Measurements from ENCODE around the gene RAB40B. TPM values are rescaled to one million over a fixed set of nuclear protein-coding genes. Genes with fewer than 3 reads are reported as not detected.
A peak's percentile ranks its signal among the peaks of the same experiment; 100 is the strongest.

The RAB40B gene
- total and polyA plus RNA-seq, 2 of the 13 experiments (the other 11 are each of a cell fraction or from before 2014, with no cell fraction given), result 6.2 to 6.5 TPM

DNA sequence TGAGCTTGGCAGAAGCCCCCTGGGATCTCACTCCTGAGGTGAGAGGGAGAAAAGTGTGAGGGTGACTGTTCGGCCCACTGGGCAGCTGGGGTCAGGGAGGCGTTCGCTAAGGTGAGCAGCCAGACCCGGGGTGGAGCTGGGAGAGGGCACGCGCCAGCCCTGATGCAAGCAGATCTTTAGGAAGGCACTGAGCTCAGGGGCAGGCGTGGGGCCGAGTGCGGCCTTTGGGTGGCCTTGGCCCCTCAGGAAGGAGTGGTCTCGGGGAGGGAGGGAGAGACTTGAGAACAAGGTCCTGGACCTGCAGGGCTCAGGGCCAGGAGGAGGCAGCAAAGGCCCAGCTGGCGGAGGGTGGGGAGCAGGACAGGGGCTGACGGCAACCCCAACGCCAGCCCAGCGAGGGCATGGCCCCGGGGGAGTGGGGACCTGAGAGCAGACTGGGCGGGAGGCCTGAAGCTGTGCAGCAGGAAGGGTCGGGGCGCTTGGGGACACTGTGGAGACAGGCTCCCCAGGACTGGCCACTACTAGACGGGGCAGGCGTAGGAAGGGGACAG, 35.7 kb downstream of the RAB40B start:
- WGBS (ENCODE audit: low lambda C conversion rate), result 73% methylated on average over 20 of the region's 20 CpGs
- Histone ChIP-seq H3K36me3 (replicated peaks in 1 of 2; ENCODE audit: control insufficient read depth in 1 of 2, insufficient read depth in 2 of 2, low read length in 2 of 2) (no peaks in the 10 kb centered on the region), H3K4me3 (replicated peaks in 1 of 3; ENCODE audit: insufficient read depth in 1 of 3, low read depth in 2 of 3, low read length in 3 of 3) (no peak overlapping the region), H3K9ac (ENCODE audit: insufficient read depth, low read depth, low read length) (no peak overlapping the region), H4K20me1 (ENCODE audit: insufficient read depth, low read length) (no peaks in the 10 kb centered on the region), H3K4me2 (ENCODE audit: low read depth, low read length) (no peak overlapping the region), H3K9me3 (ENCODE audit: low read length) (no peaks in the 10 kb centered on the region), H3K79me2 (ENCODE audit: insufficient read depth, low read length) (no peaks in the 10 kb centered on the region), H3K27ac (ENCODE audit: extremely low read length, insufficient read depth, low read length) (no peak overlapping the region), H3K27me3 (ENCODE audit: control insufficient read depth in 1 of 2, insufficient read depth in 2 of 2, low read length in 2 of 2) (no peaks in the 10 kb centered on the region), H2AFZ (ENCODE audit: low read length) (no peak overlapping the region), H3K4me1 (ENCODE audit: insufficient read depth, low read length) (no peaks in the 10 kb centered on the region)
- intact Hi-C loops (cut with micrococcal nuclease; ENCODE audit: unreplicated experiment) (no loop called here), in situ Hi-C loops (cut with HindIII; ENCODE audit: extremely low pct_ligation_motif_present, low pct_unique_long_range_greater_than_20kb) (no loop called here)
- BruUV-seq (replicated peaks), result no TSS peak
- no peak for DNase-seq (ENCODE audit: low spot score)
- ChIA-PET POLR2A (no interaction called here), CTCF (ENCODE audit: low intra/inter-chr PET ratio, low total read pairs) (no interaction called here)
- no peak for TF ChIP-seq AKAP8 (CRISPR knock-in tag; IDR thresholded peaks at IDR 0.05)
- TF ChIP-seq STAG1 (CRISPR knock-in tag; IDR thresholded peaks at IDR 0.05), result peak; percentile 11; the same call in 1 of the 2 replicates
- TF ChIP-seq, protein P1, sequence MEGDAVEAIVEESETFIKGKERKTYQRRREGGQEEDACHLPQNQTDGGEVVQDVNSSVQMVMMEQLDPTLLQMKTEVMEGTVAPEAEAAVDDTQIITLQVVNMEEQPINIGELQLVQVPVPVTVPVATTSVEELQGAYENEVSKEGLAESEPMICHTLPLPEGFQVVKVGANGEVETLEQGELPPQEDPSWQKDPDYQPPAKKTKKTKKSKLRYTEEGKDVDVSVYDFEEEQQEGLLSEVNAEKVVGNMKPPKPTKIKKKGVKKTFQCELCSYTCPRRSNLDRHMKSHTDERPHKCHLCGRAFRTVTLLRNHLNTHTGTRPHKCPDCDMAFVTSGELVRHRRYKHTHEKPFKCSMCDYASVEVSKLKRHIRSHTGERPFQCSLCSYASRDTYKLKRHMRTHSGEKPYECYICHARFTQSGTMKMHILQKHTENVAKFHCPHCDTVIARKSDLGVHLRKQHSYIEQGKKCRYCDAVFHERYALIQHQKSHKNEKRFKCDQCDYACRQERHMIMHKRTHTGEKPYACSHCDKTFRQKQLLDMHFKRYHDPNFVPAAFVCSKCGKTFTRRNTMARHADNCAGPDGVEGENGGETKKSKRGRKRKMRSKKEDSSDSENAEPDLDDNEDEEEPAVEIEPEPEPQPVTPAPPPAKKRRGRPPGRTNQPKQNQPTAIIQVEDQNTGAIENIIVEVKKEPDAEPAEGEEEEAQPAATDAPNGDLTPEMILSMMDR (CRISPR knock-in tag; IDR thresholded peaks at IDR 0.05), result 0 out of 2 replicates have a peak, but pooled peaks have one; percentile 20
- no peak for TF ChIP-seq MATR3 (CRISPR knock-in tag; IDR thresholded peaks at IDR 0.05)
- ATAC-seq, result no peak; the same call in none of the 3 replicates
- no peak for FAIRE-seq

DNA sequence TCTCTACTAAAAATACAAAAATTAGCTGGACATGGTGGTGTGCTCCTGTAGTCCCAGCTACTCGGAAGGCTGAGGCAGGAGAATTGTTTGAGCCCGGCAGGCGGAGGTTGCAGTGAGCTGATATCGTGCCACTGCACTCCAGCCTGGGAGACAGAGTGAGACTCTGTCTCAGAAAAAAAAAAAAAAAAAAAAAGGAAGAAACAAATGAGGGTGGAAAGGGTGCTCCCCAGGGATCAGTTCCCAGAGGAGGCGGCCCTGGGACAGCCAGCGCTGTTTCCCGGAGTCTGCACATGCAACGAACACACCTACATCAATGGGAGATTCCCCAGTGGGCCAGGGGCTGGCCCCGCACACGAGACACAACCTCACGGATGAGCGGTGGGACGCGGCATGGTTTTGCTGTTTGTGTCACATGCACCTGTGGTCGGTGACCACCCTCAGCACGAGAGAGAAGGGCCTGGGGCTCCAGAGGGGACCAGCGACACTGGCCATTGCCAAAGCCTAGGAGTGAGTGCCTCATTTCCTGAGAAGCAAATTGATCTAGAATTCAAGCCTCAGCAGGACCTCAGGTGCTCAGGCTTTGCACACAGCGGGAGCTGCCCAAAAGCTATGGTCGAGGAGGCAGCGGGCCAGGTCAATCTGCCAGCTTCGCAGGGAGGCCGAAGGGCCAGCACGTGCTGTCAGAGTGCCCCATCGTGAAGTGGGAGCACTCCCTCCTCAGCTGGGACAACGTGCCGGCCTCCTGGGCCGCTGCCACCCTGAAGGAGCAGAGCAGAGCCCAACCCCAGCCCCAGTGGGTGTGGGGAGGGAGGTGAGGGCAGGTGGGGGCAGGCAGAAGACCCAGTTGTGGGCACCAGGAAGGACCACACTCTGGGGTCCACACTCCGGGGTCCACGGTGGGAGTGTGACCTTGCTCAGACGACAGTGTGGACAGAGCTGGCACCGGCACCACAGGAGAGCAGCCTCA, 36.5 kb downstream of the RAB40B start:
- no peak overlapping the region for H3K27ac ChIP-seq (ENCODE audit: extremely low read length, insufficient read depth, low read length)
- no peaks in the 10 kb centered on the region for H3K79me2 ChIP-seq (ENCODE audit: insufficient read depth, low read length)
- FAIRE-seq (no peak), DNase-seq (ENCODE audit: low spot score) (no peak), ATAC-seq (no peak)
- TF ChIP-seq, protein P2, sequence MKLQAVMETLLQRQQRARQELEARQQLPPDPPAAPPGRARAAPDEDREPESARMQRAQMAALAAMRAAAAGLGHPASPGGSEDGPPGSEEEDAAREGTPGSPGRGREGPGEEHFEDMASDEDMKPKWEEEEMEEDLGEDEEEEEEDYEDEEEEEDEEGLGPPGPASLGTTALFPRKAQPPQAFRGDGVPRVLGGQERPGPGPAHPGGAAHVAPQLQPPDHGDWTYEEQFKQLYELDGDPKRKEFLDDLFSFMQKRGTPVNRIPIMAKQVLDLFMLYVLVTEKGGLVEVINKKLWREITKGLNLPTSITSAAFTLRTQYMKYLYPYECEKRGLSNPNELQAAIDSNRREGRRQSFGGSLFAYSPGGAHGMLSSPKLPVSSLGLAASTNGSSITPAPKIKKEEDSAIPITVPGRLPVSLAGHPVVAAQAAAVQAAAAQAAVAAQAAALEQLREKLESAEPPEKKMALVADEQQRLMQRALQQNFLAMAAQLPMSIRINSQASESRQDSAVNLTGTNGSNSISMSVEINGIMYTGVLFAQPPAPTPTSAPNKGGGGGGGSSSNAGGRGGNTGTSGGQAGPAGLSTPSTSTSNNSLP (IDR thresholded peaks at IDR 0.05; ENCODE audit: low read depth, low read length), result no peak
- peak; percentile 78 for TF ChIP-seq ZNF263 (CRISPR knock-in tag; IDR thresholded peaks at IDR 0.05)
- TF ChIP-seq, protein P3, sequence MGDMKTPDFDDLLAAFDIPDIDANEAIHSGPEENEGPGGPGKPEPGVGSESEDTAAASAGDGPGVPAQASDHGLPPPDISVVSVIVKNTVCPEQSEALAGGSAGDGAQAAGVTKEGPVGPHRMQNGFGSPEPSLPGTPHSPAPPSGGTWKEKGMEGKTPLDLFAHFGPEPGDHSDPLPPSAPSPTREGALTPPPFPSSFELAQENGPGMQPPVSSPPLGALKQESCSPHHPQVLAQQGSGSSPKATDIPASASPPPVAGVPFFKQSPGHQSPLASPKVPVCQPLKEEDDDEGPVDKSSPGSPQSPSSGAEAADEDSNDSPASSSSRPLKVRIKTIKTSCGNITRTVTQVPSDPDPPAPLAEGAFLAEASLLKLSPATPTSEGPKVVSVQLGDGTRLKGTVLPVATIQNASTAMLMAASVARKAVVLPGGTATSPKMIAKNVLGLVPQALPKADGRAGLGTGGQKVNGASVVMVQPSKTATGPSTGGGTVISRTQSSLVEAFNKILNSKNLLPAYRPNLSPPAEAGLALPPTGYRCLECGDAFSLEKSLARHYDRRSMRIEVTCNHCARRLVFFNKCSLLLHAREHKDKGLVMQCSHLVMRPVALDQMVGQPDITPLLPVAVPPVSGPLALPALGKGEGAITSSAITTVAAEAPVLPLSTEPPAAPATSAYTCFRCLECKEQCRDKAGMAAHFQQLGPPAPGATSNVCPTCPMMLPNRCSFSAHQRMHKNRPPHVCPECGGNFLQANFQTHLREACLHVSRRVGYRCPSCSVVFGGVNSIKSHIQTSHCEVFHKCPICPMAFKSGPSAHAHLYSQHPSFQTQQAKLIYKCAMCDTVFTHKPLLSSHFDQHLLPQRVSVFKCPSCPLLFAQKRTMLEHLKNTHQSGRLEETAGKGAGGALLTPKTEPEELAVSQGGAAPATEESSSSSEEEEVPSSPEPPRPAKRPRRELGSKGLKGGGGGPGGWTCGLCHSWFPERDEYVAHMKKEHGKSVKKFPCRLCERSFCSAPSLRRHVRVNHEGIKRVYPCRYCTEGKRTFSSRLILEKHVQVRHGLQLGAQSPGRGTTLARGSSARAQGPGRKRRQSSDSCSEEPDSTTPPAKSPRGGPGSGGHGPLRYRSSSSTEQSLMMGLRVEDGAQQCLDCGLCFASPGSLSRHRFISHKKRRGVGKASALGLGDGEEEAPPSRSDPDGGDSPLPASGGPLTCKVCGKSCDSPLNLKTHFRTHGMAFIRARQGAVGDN (CRISPR knock-in tag; IDR thresholded peaks at IDR 0.05), result peak; percentile 9; the same call in 1 of the 2 replicates
- H3K27me3 ChIP-seq (ENCODE audit: control insufficient read depth in 1 of 2, insufficient read depth in 2 of 2, low read length in 2 of 2), result no peaks in the 10 kb centered on the region
- no peak overlapping the region for H2AFZ ChIP-seq (ENCODE audit: low read length)
- ChIA-PET POLR2A (no interaction called here), CTCF (ENCODE audit: low intra/inter-chr PET ratio, low total read pairs) (no interaction called here)
- intact Hi-C loops (cut with micrococcal nuclease; ENCODE audit: unreplicated experiment), result no loop called here
- no peaks in the 10 kb centered on the region for H3K36me3 ChIP-seq (replicated peaks in 1 of 2; ENCODE audit: control insufficient read depth in 1 of 2, insufficient read depth in 2 of 2, low read length in 2 of 2)
- no peak overlapping the region for H3K4me3 ChIP-seq (replicated peaks in 1 of 3; ENCODE audit: insufficient read depth in 1 of 3, low read depth in 2 of 3, low read length in 3 of 3)
- no peak overlapping the region for H3K9ac ChIP-seq (ENCODE audit: insufficient read depth, low read depth, low read length)
- 83% methylated on average over 31 of the region's 31 CpGs for WGBS (ENCODE audit: low lambda C conversion rate)
- H4K20me1 ChIP-seq (ENCODE audit: insufficient read depth, low read length), result no peaks in the 10 kb centered on the region
- BruUV-seq (replicated peaks), result no TSS peak
- H3K4me1 ChIP-seq (ENCODE audit: insufficient read depth, low read length), result no peaks in the 10 kb centered on the region
- no peaks in the 10 kb centered on the region for H3K9me3 ChIP-seq (ENCODE audit: low read length)
- in situ Hi-C loops (cut with HindIII; ENCODE audit: extremely low pct_ligation_motif_present, low pct_unique_long_range_greater_than_20kb), result no loop called here
- no peak overlapping the region for H3K4me2 ChIP-seq (ENCODE audit: low read depth, low read length)
